HS-27A (cell line): Measurements from ENCODE around the gene WDR46.
"Not testable (repeated sequence)": the region's sequence is repeated elsewhere in the genome, so short reads cannot be mapped to it uniquely, and the experiment has no call there.

Source experiments
- DNase-seq: peaks from one replicate; pipeline ENCODE4 v3.0.0-alpha.2; 2012; ENCODE audit warnings: low read depth, missing footprints

The WDR46 gene

GRCh38 chr6:33264015-33264414 is 25.0 kb downstream of the WDR46 start:
- no peak for DNase-seq

GRCh38 chr6:33262490-33262889 is 26.5 kb downstream of the WDR46 start:
- DNase-seq = not testable (repeated sequence)

DNA sequence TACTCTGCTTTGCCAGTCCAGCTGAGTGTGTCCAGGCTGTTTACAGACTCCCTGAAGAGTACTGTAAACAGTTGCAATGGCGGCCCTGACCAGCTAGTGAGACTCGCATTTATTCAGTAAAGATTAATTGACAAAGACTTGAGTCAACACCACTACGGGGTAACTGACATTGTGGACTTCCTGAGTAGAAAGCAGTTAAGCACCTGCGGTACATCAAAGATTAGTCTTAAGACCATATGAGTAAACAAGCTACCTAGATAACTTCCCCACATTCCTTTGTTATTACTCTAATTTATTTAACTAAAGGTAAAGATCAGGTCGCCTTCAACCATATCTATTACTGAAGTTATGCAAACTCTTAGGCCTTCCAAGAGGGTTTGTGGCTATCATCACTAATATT is 30.0 kb downstream of the WDR46 start:
- no peak for DNase-seq

- DNase-seq = no peak
Measured at GRCh38 chr6:33254591-33254990, 34.4 kb downstream of the WDR46 start.

GRCh38 chr6:33252759-33253158 is 36.3 kb downstream of the WDR46 start:
- no peak for DNase-seq

- no peak for DNase-seq
Measured at GRCh38 chr6:33251395-33252012, 37.5 kb downstream of the WDR46 start.

DNA sequence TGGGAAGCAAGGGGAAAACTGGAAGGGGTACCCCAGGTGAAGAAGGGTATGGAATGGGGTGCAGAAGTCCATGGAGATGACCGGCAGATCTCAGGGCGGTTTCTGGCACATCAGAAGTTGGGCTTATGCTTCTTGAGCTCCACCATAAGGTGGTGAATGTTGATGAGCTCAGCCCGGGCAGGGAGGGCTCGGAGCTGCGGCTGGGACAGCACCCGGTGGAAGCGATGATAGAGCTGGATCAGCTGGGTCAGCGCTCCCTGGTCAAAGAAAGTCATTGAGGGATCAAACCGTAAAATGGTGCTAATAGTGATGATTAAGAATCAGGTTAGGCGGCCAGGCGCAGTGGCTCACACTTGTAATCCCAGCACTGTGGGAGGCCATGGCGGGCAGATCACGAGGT is 38.3 kb downstream of the WDR46 start:
- DNase-seq = no peak

GRCh38 chr6:33249732-33250630 is 39.1 kb downstream of the WDR46 start:
- peak; percentile 47 for DNase-seq

GRCh38 chr6:33248932-33249731 is 39.9 kb downstream of the WDR46 start:
- DNase-seq = peak; percentile 98

GRCh38 chr6:33248643-33248931 is 40.5 kb downstream of the WDR46 start:
- peak; percentile 39 for DNase-seq

DNA sequence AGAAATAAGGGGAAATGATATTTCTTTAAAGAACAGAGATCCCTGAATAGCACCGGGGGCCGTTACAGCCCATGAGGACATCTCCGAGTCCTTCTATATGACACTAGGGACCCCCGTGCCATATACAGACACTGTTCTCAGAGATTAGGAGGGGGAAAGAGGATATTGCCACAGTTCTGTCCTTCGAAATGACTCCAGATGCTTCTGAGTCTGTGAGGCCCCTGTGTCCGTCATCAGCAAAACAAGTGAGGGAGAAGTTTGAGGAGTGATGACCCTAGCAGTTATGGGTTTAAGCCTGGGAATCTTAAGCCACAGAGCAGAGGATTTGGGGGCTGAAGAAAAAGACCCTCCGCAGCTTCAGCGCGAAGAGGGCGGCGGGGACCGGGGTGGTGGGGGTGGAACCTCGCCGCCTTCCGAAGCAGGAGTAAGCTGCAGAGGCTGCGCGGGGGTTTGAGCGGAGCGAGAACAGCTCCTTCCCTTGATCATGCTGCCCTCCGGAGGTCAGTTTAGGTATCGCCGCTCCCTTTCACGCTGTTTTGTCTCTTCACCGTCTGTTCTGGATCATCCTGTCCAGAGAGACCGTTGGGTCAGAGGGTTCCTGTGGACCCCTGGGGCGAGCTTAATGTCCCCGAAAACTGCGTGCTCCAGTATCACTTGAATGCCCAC is 40.9 kb downstream of the WDR46 start:
- DNase-seq = peak; percentile 77

DNA sequence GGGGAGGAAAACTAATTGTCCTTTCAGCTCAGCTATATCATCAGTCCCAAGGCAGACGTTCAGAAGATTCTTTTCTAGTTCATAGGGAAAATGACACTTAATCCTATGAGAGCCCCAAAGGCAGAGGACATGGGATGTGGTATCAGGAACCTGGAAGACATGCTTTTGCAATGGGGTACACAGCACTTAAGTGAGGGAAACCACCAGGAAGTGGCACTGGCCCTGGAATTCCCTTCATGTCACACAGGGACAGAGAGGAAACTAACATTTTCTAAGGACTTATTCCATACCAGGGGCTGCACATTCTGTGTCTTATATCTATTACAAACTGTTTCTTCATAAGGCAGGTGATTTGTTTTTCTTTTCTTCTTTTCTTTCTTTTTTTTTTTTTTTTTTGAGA is 45.6 kb downstream of the WDR46 start:
- DNase-seq = no peak

DNA sequence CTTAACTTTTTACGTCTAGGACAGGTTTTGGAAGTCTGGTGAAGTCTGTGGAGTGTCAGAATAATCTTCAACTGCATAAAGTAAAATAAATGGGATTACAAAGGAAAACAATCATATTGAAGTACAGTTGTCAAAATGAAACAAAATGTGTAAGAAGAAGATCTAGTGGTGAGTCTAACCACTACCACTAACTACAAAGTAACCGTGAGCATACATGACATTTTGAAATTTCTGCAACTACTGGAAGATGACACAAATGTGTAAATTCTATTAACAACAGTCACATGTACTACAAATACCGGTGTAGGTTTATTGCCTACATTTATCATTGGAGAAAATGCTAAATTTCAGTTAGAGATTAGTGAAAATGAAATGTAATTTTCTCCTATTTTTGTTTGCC is 47.1 kb downstream of the WDR46 start:
- no peak for DNase-seq

- DNase-seq = no peak
Measured at GRCh38 chr6:33237741-33238140, 51.3 kb downstream of the WDR46 start.

GRCh38 chr6:33236852-33237251 is 52.2 kb downstream of the WDR46 start:
- DNase-seq = no peak

DNA sequence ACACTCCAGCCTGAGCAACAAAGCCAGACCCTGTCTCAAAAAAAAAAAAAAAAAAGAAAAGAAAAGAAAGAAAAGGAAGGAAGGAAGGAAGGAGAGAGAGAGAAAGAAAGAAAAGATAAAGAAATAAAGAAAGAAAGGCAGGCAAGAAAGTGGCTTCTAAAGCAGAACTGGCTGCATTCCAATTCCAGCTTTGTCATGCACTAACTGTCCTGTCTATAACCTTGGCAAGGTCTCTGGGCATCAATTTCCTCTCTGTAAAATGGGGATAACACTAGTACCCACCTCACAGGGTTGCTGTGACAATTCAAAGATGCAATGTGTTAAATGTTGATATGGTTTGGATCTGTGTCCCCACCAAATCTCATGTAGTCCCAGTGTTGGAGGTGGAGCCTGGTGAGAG is 52.7 kb downstream of the WDR46 start:
- DNase-seq = no peak

GRCh38 chr6:33235221-33235634 is 53.8 kb downstream of the WDR46 start:
- no peak for DNase-seq
